ENCODE measurements around the gene RHEX.

Gene RHEX

DNA sequence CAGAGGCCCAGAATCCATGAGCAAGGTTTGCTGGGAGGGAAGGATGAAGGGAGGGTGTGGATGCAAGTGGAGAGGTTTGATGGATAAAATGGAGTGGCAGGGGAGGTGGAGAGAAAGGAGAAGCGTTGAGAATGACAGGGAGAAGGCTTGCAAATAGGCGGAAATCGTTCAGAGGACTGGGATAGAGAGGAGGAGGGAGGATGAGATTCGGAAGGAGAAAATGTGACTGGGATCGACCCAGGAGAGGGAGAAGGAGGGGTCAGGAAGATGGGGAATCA lies 63.8 kb downstream of the RHEX start:
- no peak for DNase-seq (ENCODE audit: low spot score)

DNA sequence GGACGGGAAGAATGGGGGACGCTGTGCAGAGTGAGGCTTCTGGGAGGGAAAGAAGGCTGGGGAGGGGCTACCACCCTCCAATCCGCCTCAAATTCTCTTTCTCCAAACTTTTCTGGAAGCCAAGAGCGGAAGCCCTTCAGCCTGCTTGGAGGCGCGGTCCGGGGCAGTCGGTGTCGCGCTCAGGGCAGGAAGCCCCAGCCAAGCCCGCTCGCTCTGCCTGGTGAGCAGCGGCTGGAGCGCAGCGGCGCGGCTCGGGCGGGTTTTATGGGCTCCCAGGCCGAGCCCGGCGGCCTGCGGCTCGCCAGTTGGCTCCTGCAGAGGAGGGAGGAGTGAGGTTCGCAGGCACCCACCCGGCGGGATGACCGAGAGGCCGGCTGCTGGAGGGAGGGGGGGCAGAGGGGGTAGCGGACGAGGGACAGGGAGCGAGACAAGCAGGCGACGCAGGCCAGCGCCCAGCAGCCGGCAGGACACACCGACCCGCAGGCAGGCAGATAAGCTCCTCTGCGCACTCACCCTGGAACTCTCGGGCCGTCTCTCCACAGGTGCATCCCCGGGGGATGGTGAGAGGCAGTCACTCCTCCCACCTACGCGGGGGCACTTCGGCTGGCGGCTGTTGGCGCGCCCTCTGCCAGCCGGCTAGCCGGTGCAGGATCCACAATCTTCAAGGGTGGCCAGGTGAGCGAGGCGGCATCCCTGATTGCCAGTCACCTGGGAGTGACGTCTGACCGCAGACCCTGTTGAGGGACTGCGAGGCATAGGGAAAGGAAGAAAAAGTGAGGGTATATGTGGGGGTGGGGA lies 64.4 kb downstream of the RHEX start, which contains the start of gene AVPR1B:
AVPR1B (minus strand) TSS at position 238 of the 798 bp plus-strand sequence. CDS start 498 bp downstream, outside the sequence.
- DNase-seq (ENCODE audit: low spot score), result no peak

DNA sequence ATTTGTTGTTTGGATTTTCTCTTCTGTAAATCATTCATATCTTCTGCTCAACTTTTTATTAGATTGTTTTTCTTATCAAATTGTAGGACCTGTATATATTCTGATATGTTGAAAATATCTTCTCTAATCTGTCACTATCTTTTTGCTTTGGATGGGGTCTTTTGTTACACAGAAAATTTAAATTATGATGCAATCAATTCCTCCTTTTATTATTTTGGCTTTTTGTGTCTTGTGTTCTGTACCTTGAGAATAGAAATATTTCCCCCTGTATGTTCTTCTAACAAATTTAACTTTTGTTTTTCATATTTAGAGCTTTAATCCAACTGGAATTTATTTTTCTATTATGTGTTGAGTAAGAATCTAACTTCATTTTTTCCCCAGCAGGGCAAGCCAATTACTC lies 67.4 kb downstream of the RHEX start:
- DNase-seq (ENCODE audit: low spot score), result no peak

DNA sequence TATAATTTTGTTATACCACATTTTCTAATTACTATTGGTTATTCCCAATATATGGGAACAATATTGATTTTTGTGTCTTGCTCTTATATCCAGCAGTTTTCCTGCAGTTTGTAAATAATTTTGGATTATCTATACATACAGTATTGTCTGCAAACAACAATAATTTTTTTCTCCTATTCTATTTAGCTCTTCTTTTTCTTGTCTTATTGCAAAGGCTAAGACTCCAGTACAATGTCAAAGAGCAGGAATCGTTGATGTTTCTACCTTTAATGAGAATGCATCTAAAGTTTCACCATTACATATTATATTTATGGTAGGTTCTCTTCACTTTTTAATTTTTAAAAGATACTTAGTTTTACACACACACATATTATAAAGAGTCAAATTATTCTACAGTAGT lies 68.3 kb downstream of the RHEX start:
- no peak for DNase-seq (ENCODE audit: low spot score)

DNA sequence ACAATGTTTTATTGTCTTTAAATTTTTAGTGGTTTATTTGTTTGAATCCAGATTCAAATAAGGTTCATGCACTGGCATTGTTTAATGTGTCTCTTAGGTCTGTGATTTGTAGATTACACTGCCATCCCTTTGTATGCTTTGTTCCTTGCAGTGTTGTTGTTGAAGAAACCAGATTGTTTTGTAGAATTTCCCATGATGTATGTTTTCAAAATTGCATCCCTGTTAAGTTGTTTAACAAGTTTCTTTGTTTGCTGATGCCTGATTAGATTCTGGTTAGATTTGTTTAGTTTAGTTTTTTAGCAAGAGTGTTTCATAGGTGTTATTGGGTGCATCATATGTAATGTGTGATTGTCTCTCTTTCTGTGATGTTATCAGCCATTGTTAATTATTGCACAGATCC lies 69.7 kb downstream of the RHEX start:
- DNase-seq (ENCODE audit: low spot score), result no peak

DNA sequence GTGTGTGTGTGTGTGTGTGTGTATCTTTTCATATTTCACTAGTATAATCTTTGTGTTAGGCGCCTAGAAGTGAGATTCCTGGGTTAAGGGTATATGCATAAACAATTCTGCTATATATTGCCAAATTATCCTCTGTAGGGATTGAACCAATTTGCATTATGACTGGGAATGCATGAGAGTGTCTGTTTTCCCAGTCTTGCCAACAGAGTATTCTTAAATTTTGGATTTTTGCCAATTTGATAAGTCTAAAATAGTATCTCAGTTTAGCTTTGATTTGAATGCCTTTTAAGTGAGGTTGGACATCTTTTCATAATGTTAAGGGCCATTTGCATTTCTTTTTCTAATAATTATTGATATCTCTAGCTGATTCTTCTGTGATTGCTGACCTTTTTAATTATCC lies 72.4 kb downstream of the RHEX start:
- DNase-seq (ENCODE audit: low spot score), result no peak

DNA sequence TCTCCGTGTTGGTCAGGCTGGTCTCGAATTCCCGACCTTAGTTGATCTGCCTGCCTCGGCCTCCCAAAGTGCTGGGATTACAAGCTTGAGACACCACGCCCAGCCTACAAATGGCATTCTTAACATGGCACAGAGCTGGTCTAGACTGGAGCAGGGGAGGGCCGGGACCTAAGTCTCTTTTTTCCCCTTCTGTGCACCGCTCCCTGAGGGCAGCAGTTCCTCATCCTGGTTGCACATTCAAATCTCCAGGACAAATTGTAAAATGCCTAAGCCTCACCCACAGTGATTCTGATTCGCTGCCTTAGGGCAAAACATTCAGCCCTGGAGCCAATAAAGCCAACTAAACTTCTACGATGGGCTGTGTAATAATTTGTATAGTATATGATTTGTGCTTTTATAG lies 74.4 kb downstream of the RHEX start:
- DNase-seq (ENCODE audit: low spot score), result no peak

DNA sequence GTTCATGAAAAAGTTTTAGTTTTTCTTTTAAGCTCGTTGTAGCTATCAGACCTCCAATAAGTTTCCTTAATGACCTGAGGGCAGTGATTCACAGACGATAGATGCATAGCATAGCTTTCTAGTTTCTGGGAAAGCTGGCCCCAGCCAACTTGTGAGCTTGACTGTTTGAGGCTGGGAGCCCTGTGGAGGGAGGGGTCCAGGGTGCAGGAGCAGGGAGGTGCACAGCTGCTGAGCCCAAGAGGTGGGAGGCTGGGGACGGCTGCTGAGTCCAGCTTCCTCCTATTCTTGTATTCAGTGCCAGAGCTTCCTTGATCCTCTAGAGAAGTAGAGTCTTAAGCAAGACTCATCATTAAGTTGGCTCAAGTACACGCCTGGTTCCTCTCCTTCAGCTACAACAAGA lies 75.2 kb downstream of the RHEX start:
- DNase-seq (ENCODE audit: low spot score), result no peak

DNA sequence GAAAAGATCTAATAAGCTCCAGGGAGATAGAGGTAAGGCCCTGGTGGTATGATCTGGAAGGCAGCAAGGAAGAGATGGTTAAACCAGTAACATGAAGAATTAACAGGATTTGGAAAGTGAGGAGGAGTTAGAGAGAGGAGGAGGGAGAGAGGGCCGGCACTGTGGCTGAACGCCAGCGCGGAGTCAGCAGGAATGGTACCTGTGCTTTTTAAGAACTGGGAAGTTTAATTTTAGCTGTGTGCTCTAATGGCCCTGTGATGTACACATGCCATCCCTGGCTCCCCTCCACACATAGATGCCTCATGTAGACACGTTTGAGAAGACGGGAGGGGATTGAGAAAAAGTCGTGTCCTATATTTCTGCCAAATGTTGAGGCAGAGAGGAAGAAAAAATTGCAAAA lies 78.1 kb downstream of the RHEX start:
- DNase-seq (ENCODE audit: low spot score), result no peak

DNA sequence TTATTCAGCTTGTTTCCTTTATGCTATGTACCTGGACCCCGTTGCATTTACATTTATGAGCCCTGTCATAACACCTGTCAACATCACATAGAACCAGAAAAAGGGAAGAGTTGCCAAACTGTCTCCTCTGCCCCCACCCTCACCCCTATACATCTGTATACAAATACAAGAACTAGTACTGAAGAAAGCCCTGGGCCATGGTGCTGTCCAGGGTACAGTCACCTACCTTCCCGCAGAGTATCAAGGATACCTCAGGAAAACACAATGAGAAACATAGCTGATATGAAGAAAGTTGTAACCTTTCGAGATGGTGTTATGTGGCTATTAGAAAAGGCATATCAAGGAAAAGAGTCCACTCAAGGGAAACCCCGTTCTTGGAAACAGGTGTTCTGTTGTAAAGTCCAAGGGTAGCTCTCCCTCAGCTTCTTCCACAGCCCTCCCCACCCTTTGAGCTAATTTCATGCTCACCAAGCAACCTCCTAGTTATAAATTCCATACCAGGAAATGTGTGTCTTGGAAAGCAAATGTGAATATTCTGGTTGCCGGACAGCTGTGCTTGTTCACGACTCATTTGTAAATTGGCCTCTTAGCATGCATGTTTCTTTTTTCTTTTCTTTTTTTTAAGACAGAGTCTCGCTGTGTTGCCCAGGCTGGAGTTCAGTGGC lies 80.9 kb downstream of the RHEX start:
- no peak for DNase-seq (ENCODE audit: low spot score)

DNA sequence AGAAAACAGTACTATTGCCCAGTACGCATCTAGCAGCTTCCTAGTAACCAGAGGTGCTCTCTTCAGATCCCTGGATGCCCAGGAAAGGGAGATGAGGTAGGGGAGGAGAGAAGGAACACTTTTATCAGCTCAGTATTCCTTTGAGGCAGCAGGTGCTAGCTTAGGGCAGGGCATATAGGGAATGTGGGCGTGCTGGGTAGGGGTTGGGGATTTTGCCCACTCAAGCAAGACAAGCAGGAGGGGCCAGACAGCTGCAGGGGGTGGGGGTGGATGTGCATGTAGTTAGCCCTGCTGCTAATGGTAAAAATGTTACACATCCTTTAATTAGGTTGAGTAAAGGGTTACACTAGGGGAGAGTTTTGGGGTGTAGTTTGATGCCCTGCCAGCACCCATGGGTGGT lies 82.3 kb downstream of the RHEX start:
- DNase-seq (ENCODE audit: low spot score), result no peak

DNA sequence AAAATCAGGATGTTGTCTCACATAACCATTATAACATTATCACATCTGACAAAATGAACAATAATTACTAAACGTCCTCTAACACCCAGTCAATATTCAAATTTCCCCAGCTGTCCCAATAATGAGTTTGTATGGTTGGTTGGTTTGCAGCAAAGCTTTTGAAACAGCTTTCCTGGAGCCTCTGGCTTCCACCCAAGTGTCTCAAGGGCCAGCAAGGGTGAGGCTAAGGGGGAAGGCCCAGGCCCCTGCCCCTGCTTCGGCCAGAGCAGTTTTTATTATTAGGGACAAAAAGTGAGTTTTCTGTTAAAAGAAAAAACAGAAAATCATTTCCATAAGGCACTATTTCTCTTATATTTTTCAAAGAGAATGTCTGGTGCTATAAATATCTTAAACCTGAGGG lies 83.3 kb downstream of the RHEX start:
- DNase-seq (ENCODE audit: low spot score), result no peak

DNA sequence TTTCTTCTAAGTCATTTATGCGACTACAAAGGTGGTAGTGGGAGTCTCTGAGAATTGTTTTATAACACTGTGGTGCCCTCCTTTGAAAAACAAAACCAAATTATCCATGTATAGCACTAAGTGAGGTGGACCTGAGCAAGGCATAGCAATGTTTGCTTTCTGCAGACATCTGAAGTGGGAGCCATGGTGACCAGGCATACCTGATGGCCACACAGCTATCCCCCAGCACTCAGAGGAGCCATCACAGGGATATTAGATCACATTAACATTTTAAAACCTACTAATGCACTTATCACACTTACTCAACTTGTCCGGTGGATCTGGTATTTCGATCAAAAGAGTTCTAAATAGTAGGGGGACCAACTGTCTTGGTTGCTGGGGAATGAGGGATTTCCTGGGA lies 89.0 kb downstream of the RHEX start:
- DNase-seq (ENCODE audit: low spot score), result no peak

DNA sequence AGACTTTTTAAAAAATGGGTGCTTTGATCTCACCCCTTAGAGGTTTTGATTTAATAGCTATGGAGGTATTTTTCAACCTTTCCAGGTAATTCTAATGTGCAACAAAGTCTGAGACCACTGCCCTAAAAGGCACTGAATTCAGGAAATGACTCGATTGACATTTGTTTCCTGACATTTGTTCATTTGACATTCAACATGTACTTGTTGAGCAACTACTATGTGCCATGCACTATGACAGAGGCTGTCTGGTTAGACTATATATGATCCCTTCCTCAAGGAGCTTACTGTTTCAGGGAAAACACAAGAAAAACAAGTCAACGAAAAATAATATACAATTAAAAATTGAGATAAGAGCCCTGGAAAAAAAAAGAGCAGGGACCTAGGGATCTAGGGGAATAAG lies 89.8 kb downstream of the RHEX start:
- no peak for DNase-seq (ENCODE audit: low spot score)

DNA sequence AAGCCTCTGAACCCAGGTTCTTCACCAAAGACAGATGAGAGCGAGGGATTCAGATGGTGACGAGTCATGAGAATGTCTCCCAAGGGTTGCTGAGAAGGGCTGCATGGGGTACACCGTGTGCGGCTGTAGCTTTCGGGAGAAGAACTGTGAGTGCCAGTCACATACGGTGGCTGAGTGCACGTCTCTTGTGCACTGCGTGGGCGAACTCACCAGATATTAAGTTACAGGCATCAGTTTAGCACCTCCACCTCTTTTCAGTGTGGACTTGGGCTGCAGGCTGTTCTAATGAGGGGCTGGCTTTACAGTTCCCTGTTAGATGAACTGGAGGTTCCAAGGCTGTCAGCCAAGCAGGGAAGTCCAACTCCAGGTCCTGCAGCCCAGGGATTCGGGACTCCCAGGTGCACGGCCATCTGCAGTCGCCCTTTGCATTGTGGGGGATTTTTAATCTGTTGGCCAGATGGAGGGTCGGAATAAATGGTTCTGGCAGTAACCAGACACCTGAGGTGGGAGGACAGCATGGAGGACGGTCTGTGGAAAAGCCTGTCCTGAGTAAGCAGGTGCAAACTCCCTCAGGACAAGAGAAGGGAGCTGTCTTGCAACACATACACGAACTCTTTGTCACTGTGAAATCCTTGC lies 90.7 kb downstream of the RHEX start:
- no peak for DNase-seq (ENCODE audit: low spot score)

DNA sequence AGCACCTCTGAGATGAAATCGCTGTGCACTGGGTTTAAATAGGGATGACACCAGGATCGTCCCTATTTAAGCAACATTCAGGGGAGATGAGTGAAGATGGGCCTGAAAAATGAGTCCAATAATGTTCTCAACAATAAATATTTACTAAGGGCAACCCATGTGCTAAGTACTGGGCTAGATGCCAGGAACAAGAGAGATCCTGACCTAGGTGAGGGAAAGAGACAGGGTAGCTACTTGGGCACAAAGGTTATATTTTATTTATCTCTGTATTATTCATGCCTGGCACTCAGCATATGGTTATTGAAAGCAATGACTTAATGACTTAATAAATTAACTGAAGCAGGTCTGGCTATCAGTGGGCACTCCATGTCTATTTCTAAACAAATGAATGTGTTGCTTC lies 91.6 kb downstream of the RHEX start:
- DNase-seq (ENCODE audit: low spot score), result no peak

DNA sequence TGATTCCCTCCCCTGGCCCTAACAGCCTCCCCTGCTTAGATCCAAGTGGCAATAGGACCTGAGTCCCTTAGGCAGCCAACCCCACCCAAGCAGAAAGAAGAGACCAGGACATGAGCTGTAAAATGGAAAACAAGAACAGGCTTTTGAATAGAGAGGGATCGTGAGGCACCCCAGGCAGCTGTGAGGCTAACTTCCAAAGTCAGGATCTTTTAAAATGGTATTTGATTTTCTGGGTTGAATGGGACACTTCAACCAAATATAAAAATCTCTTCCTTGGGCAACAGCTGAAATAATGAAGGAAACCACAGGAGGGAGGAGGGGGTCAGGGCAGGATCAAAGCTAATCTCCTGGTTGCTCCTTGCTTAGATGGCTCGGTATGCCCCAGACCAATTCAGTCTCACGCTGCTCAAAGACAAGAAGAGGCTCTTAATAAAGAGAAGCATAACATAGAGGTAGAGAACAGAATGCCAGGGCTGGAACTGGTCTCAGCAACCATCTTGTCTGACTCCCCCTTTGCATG lies 92.9 kb downstream of the RHEX start:
- no peak for DNase-seq (ENCODE audit: low spot score)
